Thyroid gland (tissue), 4 donors: ENCODE results near the gene PACS1.

Source experiments
- POLR2A ChIP-seq, 2 donors: fragments of 450-650 bp; IDR thresholded peaks; one replicate each; pipeline ENCODE4 v1.6.1; 2017; ENCODE audit warnings: antibody characterized with exemption in 2 of 2, mild to moderate bottlenecking in 2 of 2, moderate library complexity in 1 of 2
- TF ChIP-seq, protein P1 (sequence below), 6 experiments: fragments of 200-600 bp in 3 of 6; fragments of 450-650 bp in 3 of 6; sonication (generic) in 3 of 6; IDR thresholded peaks; one replicate each; pipeline ENCODE4 v1.5.1; 2016 to 2019; ENCODE audit warnings: antibody characterized with exemption in 6 of 6, mild to moderate bottlenecking in 2 of 6, inconsistent platforms in 1 of 6, moderate library complexity in 1 of 6

DNA sequence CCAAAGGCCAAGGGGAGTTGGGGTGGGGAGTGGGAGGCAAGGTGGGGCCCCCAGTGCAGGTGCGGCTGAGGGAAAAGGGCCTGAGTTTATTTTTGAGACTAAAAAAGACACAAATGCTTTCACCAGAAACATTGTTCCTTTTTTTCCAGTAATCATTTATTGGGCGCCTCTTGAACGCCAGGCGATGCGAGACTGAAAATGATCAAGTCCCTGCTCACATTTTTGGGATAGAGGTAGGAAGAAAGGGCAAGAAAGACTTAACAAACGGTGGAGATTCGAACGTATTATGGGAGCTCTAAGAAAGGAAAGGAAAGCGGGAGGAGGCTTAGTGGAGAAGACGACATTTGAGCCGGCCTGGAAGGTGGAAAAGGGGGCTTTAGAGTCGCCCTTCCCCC, 18.7 kb upstream of the PACS1 start:
- TF ChIP-seq, protein P1, sequence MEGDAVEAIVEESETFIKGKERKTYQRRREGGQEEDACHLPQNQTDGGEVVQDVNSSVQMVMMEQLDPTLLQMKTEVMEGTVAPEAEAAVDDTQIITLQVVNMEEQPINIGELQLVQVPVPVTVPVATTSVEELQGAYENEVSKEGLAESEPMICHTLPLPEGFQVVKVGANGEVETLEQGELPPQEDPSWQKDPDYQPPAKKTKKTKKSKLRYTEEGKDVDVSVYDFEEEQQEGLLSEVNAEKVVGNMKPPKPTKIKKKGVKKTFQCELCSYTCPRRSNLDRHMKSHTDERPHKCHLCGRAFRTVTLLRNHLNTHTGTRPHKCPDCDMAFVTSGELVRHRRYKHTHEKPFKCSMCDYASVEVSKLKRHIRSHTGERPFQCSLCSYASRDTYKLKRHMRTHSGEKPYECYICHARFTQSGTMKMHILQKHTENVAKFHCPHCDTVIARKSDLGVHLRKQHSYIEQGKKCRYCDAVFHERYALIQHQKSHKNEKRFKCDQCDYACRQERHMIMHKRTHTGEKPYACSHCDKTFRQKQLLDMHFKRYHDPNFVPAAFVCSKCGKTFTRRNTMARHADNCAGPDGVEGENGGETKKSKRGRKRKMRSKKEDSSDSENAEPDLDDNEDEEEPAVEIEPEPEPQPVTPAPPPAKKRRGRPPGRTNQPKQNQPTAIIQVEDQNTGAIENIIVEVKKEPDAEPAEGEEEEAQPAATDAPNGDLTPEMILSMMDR (IDR thresholded peaks at IDR 0.05) = peak in 1 of 6 experiments; percentile 2
- TF ChIP-seq POLR2A (IDR thresholded peaks at IDR 0.05) = no peak
